Ascending aorta (tissue), 2 donors: Measurements from ENCODE around the gene GSTO2. TPM values are rescaled to one million over a fixed set of nuclear protein-coding genes. Genes with fewer than 3 reads are reported as not detected.

Experiments
- DNase-seq, 2 donors: peaks; one replicate each; pipeline ENCODE4 v3.0.0-alpha.2; 2019; ENCODE audit warnings: low spot score in 2 of 2
- H3K27ac ChIP-seq, 2 donors: fragments of 200-600 bp; sonication (generic); one replicate each; pipeline ENCODE4 v1.5.1; 2016 to 2017; ENCODE audit warnings: mild to moderate bottlenecking in 1 of 2
- H3K27me3 ChIP-seq: fragments of 200-600 bp; sonication (generic); one replicate; pipeline ENCODE4 v1.5.1; 2017
- H3K36me3 ChIP-seq, 2 donors: fragments of 200-600 bp; sonication (generic); one replicate each; pipeline ENCODE4 v1.5.1; 2016
- H3K4me1 ChIP-seq, 2 donors: fragments of 200-600 bp; sonication (generic); one replicate each; pipeline ENCODE4 v1.5.1; 2016 to 2017; ENCODE audit warnings: mild to moderate bottlenecking in 1 of 2
- H3K4me3 ChIP-seq, 2 donors: fragments of 200-600 bp; sonication (generic); one replicate each; pipeline ENCODE4 v1.5.1; 2016 to 2017; ENCODE audit warnings: mild to moderate bottlenecking in 1 of 2
- H3K9me3 ChIP-seq, 2 donors: fragments of 200-600 bp; sonication (generic); one replicate each; pipeline ENCODE4 v1.5.1; 2016
- intact Hi-C: fragments of 100-400 bp; cut with DNase I; formaldehyde crosslinking; loops from one replicate; pipeline ENCODE4 v1.15.1; 2023
- total RNA-seq: library from RNA; depleted of rRNA; stranded (reverse); fragments of >200 nt; gene quantifications from one replicate; pipeline ENCODE4 v1.1.0, GENCODE V29; 2016
- TF ChIP-seq, protein P1 (sequence below), 3 experiments: fragments of 200-600 bp in 2 of 3; fragments of 450-650 bp in 1 of 3; sonication (generic) in 2 of 3; IDR thresholded peaks; one replicate each; pipeline ENCODE4 v1.5.1; 2016 to 2019; ENCODE audit warnings: antibody characterized with exemption in 3 of 3, mild to moderate bottlenecking in 1 of 3, moderate library complexity in 1 of 3

Gene GSTO2
- total RNA-seq, 1 donor from 2014 or later, result not detected

DNA sequence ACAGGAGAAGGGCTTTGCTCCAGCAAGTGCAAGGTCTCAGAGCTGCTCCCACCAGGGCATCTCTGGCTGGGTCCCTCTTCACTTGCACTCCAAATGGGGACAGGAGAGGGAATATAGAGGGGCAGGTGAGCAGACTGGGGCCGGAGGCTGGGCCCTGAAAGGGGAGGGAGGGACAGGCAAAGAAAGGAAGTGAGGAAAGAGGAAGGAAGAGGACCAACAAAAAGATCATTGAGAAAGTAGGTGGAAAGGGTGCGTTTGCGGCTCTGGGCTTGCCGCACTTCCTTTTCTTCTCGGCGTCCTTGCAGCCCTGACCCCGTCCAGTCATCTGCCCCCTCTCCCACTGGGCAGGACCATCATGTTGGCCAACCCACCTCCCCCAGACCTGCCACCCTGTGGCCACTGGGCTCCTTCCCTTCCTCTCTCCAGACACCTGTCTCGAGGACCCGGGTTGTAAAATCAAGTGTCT is 55.3 kb downstream of the GSTO2 start:
- no peak overlapping the region for H3K4me3 ChIP-seq
- DNase-seq, result no peak
- intact Hi-C loops, result no loop called here

DNA sequence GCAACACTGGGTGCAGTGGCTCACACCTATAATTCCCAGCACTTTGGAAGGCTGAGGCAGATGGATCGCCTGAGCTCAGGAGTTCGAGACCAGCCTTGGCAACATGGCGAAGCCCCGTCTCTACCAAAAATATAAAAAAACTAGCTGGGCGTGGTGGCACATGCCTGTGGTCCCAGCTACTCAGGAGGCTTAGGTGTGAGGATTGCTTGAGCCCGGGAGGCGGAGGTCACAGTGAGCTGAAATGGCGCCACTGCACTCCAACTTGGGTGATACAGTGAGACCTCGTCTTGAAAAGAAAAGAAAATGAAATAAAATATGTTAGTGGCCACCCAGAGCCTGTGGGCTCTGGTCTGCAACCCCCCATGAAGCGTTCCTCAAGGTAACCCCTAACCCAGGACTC is 55.9 kb downstream of the GSTO2 start:
- TF ChIP-seq, protein P1, sequence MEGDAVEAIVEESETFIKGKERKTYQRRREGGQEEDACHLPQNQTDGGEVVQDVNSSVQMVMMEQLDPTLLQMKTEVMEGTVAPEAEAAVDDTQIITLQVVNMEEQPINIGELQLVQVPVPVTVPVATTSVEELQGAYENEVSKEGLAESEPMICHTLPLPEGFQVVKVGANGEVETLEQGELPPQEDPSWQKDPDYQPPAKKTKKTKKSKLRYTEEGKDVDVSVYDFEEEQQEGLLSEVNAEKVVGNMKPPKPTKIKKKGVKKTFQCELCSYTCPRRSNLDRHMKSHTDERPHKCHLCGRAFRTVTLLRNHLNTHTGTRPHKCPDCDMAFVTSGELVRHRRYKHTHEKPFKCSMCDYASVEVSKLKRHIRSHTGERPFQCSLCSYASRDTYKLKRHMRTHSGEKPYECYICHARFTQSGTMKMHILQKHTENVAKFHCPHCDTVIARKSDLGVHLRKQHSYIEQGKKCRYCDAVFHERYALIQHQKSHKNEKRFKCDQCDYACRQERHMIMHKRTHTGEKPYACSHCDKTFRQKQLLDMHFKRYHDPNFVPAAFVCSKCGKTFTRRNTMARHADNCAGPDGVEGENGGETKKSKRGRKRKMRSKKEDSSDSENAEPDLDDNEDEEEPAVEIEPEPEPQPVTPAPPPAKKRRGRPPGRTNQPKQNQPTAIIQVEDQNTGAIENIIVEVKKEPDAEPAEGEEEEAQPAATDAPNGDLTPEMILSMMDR (IDR thresholded peaks at IDR 0.05), result no peak
- H3K4me1 ChIP-seq, result peaks cover 34 to 87% of the 10 kb centered on the region in 2 donors
- intact Hi-C loops, result no loop called here
- no peaks in the 10 kb centered on the region for H3K9me3 ChIP-seq
- DNase-seq, result no peak
- H3K27ac ChIP-seq, result peak overlapping the region; percentile 60 to 86
- H3K4me3 ChIP-seq, result no peak overlapping the region
- H3K36me3 ChIP-seq, result peaks cover 0 to 3% of the 10 kb centered on the region in 2 donors
- no peaks in the 10 kb centered on the region for H3K27me3 ChIP-seq

More for the DNA sequence above, 55.3 kb downstream of the GSTO2 start:
- Histone ChIP-seq H3K27me3 (no peaks in the 10 kb centered on the region), H3K36me3 (peaks cover 0 to 3% of the 10 kb centered on the region in 2 donors), H3K4me1 (peaks cover 37 to 89% of the 10 kb centered on the region in 2 donors), H3K9me3 (no peaks in the 10 kb centered on the region), H3K27ac (peak overlapping the region; percentile 48 to 60)
- TF ChIP-seq, protein P1 (IDR thresholded peaks at IDR 0.05), result no peak

DNA sequence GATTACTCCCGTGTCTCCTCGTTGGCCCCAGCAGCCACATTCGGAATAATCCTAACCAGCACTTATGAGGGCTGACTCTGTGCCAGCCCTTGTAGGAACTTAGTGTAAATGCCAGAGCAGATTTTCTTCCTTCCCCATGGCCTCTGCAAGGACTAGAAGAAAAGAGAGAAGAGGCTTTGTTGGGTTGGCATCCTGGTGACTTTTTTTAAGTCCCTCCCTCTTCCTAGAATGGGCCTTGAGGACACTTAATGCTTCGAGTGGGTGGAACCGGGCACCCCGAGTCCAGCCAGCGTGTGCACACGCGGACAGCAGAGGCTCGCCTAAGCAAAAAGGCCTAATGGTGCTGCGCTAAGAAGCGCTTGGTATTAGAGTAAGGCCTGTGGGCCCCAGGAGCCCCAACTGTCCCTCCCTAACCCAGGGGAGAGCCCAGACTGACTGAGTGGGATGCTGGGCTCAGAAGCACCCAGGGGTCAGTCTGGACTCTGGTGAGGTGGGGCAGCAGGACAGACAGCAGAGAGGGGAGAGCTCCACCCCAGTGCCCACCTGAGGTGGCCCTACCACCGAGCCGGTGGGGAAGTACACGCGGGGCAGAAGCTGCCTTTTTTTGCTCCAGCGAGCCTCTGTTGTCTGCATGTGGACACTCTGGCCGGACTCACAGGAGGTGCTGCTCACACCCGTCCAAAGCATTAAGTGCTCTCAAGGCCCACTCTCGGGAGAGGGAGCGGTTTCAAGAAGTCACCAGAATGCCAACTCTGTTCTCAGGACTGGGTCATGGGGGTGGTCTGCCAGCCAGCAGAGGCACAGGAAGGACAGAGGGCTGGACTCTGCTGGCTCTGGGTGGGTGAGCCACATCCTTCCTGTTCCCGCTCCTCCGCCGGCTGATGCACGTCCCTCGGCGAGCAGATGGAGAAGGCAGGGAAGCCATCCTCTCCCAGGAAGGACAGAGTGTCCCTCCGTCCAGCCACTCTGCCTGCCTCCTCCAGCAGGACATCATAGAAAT is 56.8 kb downstream of the GSTO2 start:
- H3K36me3 ChIP-seq, result peaks cover 0 to 3% of the 10 kb centered on the region in 2 donors
- H3K4me1 ChIP-seq, result peaks cover 42 to 87% of the 10 kb centered on the region in 2 donors
- DNase-seq, result no peak

DNA sequence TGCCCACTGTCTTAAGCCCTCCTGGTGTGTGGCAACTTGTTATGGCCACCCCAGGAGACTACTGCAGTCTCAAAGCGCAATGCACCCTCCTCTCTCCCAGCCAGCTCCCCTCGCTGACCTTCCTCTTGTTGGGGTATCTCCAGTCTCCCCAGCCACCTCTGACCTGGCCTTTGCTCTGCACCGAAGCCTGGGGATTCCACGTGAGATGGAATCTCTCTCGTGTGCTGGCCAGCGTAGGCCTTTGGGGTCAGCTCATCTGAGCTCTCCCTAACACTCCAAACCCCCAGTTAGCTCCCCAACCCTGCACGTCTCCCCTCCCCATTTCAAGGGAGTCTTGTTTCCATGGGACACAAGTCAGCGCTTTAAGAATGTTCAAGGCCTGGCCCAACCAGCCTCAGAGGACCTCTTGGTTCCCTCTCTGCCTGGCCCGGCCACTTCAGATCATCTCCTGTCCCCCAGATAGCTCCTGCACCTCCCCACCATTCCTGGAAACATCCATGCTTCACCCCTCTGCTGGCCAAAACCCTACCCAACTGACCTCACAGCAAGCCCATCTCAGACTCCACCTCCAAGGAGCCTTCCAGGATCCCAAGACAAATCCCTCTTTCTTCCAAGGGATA is 58.1 kb downstream of the GSTO2 start:
- H3K27me3 ChIP-seq, result no peaks in the 10 kb centered on the region
- H3K4me3 ChIP-seq, result no peak overlapping the region
- TF ChIP-seq, protein P1 (IDR thresholded peaks at IDR 0.05), result no peak
- DNase-seq, result peak in 1 of 2 donors; percentile 58
- H3K4me1 ChIP-seq, result peaks cover 44 to 87% of the 10 kb centered on the region in 2 donors
- peaks cover 0 to 3% of the 10 kb centered on the region in 2 donors for H3K36me3 ChIP-seq
- H3K9me3 ChIP-seq, result no peaks in the 10 kb centered on the region
- peak overlapping the region; percentile 74 to 86 for H3K27ac ChIP-seq
- intact Hi-C loops, result no loop called here

More for the DNA sequence above, 56.8 kb downstream of the GSTO2 start:
- TF ChIP-seq, protein P1 (IDR thresholded peaks at IDR 0.05), result no peak
- peak overlapping the region; percentile 60 to 86 for H3K27ac ChIP-seq
- no peaks in the 10 kb centered on the region for H3K27me3 ChIP-seq
- H3K4me3 ChIP-seq, result no peak overlapping the region
- intact Hi-C loops, result no loop called here
- H3K9me3 ChIP-seq, result no peaks in the 10 kb centered on the region

DNA sequence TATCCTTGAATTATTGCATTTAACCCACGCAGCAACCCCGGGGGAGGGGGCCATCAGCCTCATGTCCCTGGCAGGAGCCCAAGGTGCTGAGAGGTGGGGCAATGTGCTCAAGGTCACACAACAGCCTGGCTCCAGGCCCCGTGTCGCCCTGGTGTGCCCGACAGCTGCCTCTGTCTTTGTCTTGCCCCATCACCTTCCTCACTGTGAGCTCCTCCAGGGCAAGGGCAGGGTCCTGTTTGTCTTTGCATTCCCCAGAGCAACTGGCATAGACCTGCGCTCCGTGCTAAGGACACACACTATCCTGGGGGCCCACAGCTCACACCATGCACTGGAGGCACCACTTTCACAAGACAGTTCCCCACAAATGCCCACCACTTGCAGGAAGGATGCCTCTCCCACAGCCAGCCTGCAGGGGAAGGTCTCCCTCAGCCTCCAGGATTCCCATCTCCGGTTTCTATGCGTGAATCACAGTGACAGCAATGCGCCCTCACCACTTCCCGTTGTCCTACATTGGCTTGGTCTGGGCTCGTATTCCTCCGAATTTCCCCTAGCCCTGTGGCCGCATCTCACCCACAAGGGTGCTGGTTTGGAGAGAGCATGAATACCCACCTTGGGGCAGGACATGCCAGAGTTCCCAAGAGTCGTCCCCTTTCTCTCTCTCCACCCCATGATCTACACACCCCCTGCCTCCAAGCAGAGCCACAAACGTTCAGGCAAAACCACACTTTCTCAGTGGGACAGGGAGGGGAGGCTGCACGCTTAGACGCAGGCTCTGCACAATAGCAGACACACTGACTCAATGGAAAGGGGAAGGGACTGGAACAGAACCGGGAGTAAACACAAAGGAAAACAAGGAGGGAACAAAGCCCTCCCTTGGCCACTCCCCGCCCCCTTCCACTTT is 59.0 kb downstream of the GSTO2 start:
- Histone ChIP-seq H3K36me3 (peaks cover 0 to 3% of the 10 kb centered on the region in 2 donors), H3K9me3 (no peaks in the 10 kb centered on the region), H3K27me3 (no peaks in the 10 kb centered on the region), H3K27ac (peak overlapping the region; percentile 74 to 86), H3K4me3 (peak overlapping the region; percentile 7 to 46), H3K4me1 (peaks cover 43 to 86% of the 10 kb centered on the region in 2 donors)
- TF ChIP-seq, protein P1 (IDR thresholded peaks at IDR 0.05), result no peak
- peak in 1 of 2 donors; percentile 69 for DNase-seq
- intact Hi-C loops, result no loop called here
